Neural cell (in vitro differentiated cells): ENCODE measurements around the gene PTPRD. TPM values are rescaled to one million over a fixed set of nuclear protein-coding genes. Genes with fewer than 3 reads are reported as not detected.
"Not testable (repeated sequence)": the region's sequence is repeated elsewhere in the genome, so short reads cannot be mapped to it uniquely, and the experiment has no call there.

Source experiments
- H2AFZ ChIP-seq: fragments of 200-600, 300-800 bp; sonication (generic), shearing (Covaris generic); 2 replicates; pipeline ENCODE4 v1.6.0; 2014; ENCODE audit warnings: low read depth, mild to moderate bottlenecking, antibody characterized with exemption, low read length, moderate library complexity
- H3F3A ChIP-seq: fragments of 200-600 bp; shearing (Covaris generic); 2 replicates; pipeline ENCODE4 v1.6.1; 2016; ENCODE audit warnings: mild to moderate bottlenecking, moderate library complexity, mixed read lengths, antibody characterized with exemption, low read length; ENCODE audit not compliant: insufficient read depth, poor library complexity, severe bottlenecking
- H3K27ac ChIP-seq: fragments of 200-600, 300-800 bp; sonication (generic), shearing (Covaris generic); 2 replicates; pipeline ENCODE4 v1.5.1; 2014; ENCODE audit warnings: mild to moderate bottlenecking, low read length, moderate library complexity
- H3K27me3 ChIP-seq: fragments of 300-800, 200-600 bp; sonication (generic), shearing (Covaris generic); 2 replicates; pipeline ENCODE4 v1.6.0; 2014; ENCODE audit warnings: mild to moderate bottlenecking, low read depth, low read length, moderate library complexity; ENCODE audit not compliant: insufficient read depth
- H3K36me3 ChIP-seq: fragments of 300-800, 200-600 bp; sonication (generic), shearing (Covaris generic); 2 replicates; pipeline ENCODE4 v1.5.1; 2014; ENCODE audit warnings: mild to moderate bottlenecking, antibody characterized with exemption, low read length, moderate library complexity; ENCODE audit not compliant: insufficient read depth
- H3K4me2 ChIP-seq: fragments of 300-800, 200-600 bp; sonication (generic), shearing (Covaris generic); 2 replicates; pipeline ENCODE4 v1.6.0; 2014; ENCODE audit warnings: mild to moderate bottlenecking, low read length
- H3K4me3 ChIP-seq: fragments of 300-800, 200-600 bp; sonication (generic), shearing (Covaris generic); 2 replicates; pipeline ENCODE4 v1.5.1; 2014; ENCODE audit warnings: mild to moderate bottlenecking, low read length, moderate library complexity
- H3K79me2 ChIP-seq: fragments of 200-600 bp; shearing (Covaris generic); replicated peaks from 2 replicates; pipeline ENCODE4 v1.6.0; 2014; ENCODE audit warnings: mild to moderate bottlenecking, low read length, moderate library complexity; ENCODE audit not compliant: insufficient read depth
- H3K9ac ChIP-seq: fragments of 300-800, 200-600 bp; sonication (generic), shearing (Covaris generic); 2 replicates; pipeline ENCODE4 v1.6.1; 2016; ENCODE audit warnings: mild to moderate bottlenecking, low read length, mixed read lengths
- H3K9me2 ChIP-seq: fragments of 200-600 bp; shearing (Covaris generic); 2 replicates; pipeline ENCODE4 v1.6.1; 2016; ENCODE audit warnings: mild to moderate bottlenecking, low read length, mixed read lengths; ENCODE audit not compliant: insufficient read depth
- H3K9me3 ChIP-seq: fragments of 200-600, 300-800 bp; sonication (generic), shearing (Covaris generic); 2 replicates; pipeline ENCODE4 v1.6.1; 2016; ENCODE audit warnings: mild to moderate bottlenecking, mixed run types, low read length, moderate library complexity, mixed read lengths
- H4K20me1 ChIP-seq: fragments of 200-600 bp; shearing (Covaris generic); 2 replicates; pipeline ENCODE4 v1.6.1; 2016; ENCODE audit warnings: mild to moderate bottlenecking, mixed run types; ENCODE audit not compliant: insufficient read depth
- CTCF ChIP-seq: fragments of 450-650 bp; IDR thresholded peaks from 2 replicates; pipeline ENCODE4 v1.5.1; 2014; ENCODE audit warnings: antibody characterized with exemption, mild to moderate bottlenecking, moderate library complexity; ENCODE audit not compliant: poor library complexity, severe bottlenecking
- EP300 ChIP-seq: fragments of 450-650 bp; conservative IDR thresholded peaks from 2 replicates; pipeline ENCODE4 v1.6.1; 2014; ENCODE audit warnings: antibody characterized with exemption, mild to moderate bottlenecking, moderate library complexity; ENCODE audit not compliant: poor library complexity, severe bottlenecking
- EZH2 ChIP-seq: fragments of 200-600, 300-800 bp; shearing (Covaris generic), sonication (generic); IDR thresholded peaks from 2 replicates; pipeline ENCODE4 v1.6.1; 2014; ENCODE audit warnings: antibody characterized with exemption, low read length, borderline replicate concordance, mild to moderate bottlenecking; ENCODE audit not compliant: insufficient read depth, poor library complexity, severe bottlenecking
- MXI1 ChIP-seq: fragments of 450-650 bp; conservative IDR thresholded peaks from 2 replicates; pipeline ENCODE4 v1.6.1; 2014; ENCODE audit warnings: antibody characterized with exemption, mild to moderate bottlenecking; ENCODE audit not compliant: poor library complexity, severe bottlenecking
- POLR2AphosphoS5 ChIP-seq: IDR thresholded peaks from 2 replicates; pipeline ENCODE4 v1.6.1; 2012
- RAD21 ChIP-seq: fragments of 450-650 bp; conservative IDR thresholded peaks from 2 replicates; pipeline ENCODE4 v1.6.1; 2014; ENCODE audit warnings: antibody characterized with exemption, mild to moderate bottlenecking, moderate library complexity
- REST ChIP-seq: IDR thresholded peaks from 2 replicates; pipeline ENCODE4 v1.6.1; 2012; ENCODE audit warnings: borderline replicate concordance
- SMC3 ChIP-seq: fragments of 450-650 bp; conservative IDR thresholded peaks from 2 replicates; pipeline ENCODE4 v1.6.1; 2014; ENCODE audit warnings: antibody characterized with exemption, mild to moderate bottlenecking, moderate library complexity; ENCODE audit not compliant: poor library complexity
- TAF1 ChIP-seq: IDR thresholded peaks from 2 replicates; pipeline ENCODE4 v1.6.1; 2012; ENCODE audit warnings: low read depth
- polyA plus RNA-seq: library from polyadenylated mRNA; depleted of rRNA; stranded (reverse); fragments of >200 nt; gene quantifications from 2 replicates; pipeline ENCODE4 v1.2.3, GENCODE V29; 2014

Gene PTPRD
- polyA plus RNA-seq, 1 donor from 2014 or later = 143 TPM

- H2AFZ ChIP-seq = no peak overlapping the region
- H3K4me2 ChIP-seq = no peak overlapping the region
- no peaks in the 10 kb centered on the region for H3K9me3 ChIP-seq
- no peak overlapping the region for H3K4me3 ChIP-seq
- H3F3A ChIP-seq = no peaks in the 10 kb centered on the region
- no peak for TF ChIP-seq EP300
- TF ChIP-seq POLR2AphosphoS5 = no peak
- TF ChIP-seq REST = no peak
- no peak for TF ChIP-seq RAD21
- TF ChIP-seq EZH2 = no peak
- TF ChIP-seq MXI1 = no peak
- no peak for TF ChIP-seq TAF1
- TF ChIP-seq SMC3 = no peak
- TF ChIP-seq CTCF = no peak
- H3K9ac ChIP-seq = no peak overlapping the region
- H3K79me2 ChIP-seq = no peaks in the 10 kb centered on the region
- no peaks in the 10 kb centered on the region for H3K9me2 ChIP-seq
- no peaks in the 10 kb centered on the region for H3K36me3 ChIP-seq
- no peaks in the 10 kb centered on the region for H3K27me3 ChIP-seq
- no peaks in the 10 kb centered on the region for H4K20me1 ChIP-seq
- H3K27ac ChIP-seq = no peak overlapping the region
Measured at GRCh38 chr9:8980496-8981013, 1632.2 kb downstream of the PTPRD start.

- Histone ChIP-seq H3K9ac (no peak overlapping the region), H3K4me3 (no peak overlapping the region), H3K27me3 (no peaks in the 10 kb centered on the region), H3K79me2 (no peaks in the 10 kb centered on the region), H2AFZ (no peak overlapping the region), H4K20me1 (no peaks in the 10 kb centered on the region), H3K9me2 (no peaks in the 10 kb centered on the region), H3K27ac (no peak overlapping the region), H3K9me3 (no peaks in the 10 kb centered on the region), H3F3A (no peaks in the 10 kb centered on the region), H3K4me2 (no peak overlapping the region), H3K36me3 (no peaks in the 10 kb centered on the region)
- TF ChIP-seq TAF1 (no peak), EP300 (no peak), EZH2 (no peak)
Measured at GRCh38 chr9:8978334-8978733, 1634.5 kb downstream of the PTPRD start.

- not testable (repeated sequence) for H3K27me3 ChIP-seq, H3K9ac ChIP-seq, H3K9me2 ChIP-seq, H3K4me2 ChIP-seq, H3F3A ChIP-seq, H4K20me1 ChIP-seq, H3K79me2 ChIP-seq, H3K4me3 ChIP-seq, H3K27ac ChIP-seq, H3K9me3 ChIP-seq, H3K36me3 ChIP-seq, H2AFZ ChIP-seq
Measured at GRCh38 chr9:8968350-8968749, 1644.5 kb downstream of the PTPRD start.
